K562 (cell line): ENCODE results near the gene IFI30. TPM values are rescaled to one million over a fixed set of nuclear protein-coding genes. Genes with fewer than 3 reads are reported as not detected.

Source experiments
- ETS1 ChIP-seq: conservative IDR thresholded peaks from 2 replicates; pipeline ENCODE4 v1.6.1; 2011; ENCODE audit warnings: low read depth, mild to moderate bottlenecking, low read length; ENCODE audit not compliant: control insufficient read depth
- REST ChIP-seq, 2 experiments: fragments of 450-650 bp; formaldehyde crosslinking in 1 of 2; IDR thresholded peaks; 2 replicates each; pipeline versions ENCODE4 v1.4.0 to v1.6.1; 2014 to 2020; ENCODE audit warnings: mild to moderate bottlenecking in 2 of 2, borderline replicate concordance in 1 of 2, low read depth in 1 of 2
- ZBTB5 ChIP-seq: fragments of 450-650 bp; IDR thresholded peaks from 2 replicates; pipeline ENCODE4 v1.6.1; 2017; ENCODE audit warnings: antibody characterized with exemption
- ZNF318 ChIP-seq, 2 experiments: fragments of 450-650 bp; IDR thresholded peaks; 2 replicates each; pipeline ENCODE4 v1.6.1; 2016; ENCODE audit warnings: mild to moderate bottlenecking in 2 of 2, borderline replicate concordance in 1 of 2, low read depth in 1 of 2, moderate library complexity in 1 of 2
- polyA plus RNA-seq, 8 experiments: library from polyadenylated mRNA; depleted of rRNA in 4 of 8; stranded (reverse) in 5 of 8; unstranded in 3 of 8; fragments of >200 nt; fragmentation: Nextera tagmentation in 2 of 8; fragmentation: Illumina TruSeq in 1 of 8; extraction: Ambion mirVana in 2 of 8; extraction: Trizol in 1 of 8; gene quantifications; 2 replicates each; pipeline versions ENCODE4 v1.2.1 to v1.2.3, GENCODE V29; 2011 to 2014; ENCODE audit warnings: inconsistent platforms in 1 of 8, missing spikeins in 1 of 8
- total RNA-seq, 7 experiments: library from RNA; depleted of rRNA in 6 of 7; stranded (reverse); fragments of >200 nt in 6 of 7; fragmentation: Illumina TruSeq in 2 of 7; extraction: Trizol in 2 of 7; gene quantifications; 2 replicates each; pipeline versions ENCODE4 v1.2.1 to v1.2.3, GENCODE V29; 2011 to 2021; ENCODE audit warnings: low replicate concordance in 1 of 7

Gene IFI30
- total and polyA plus RNA-seq, 9 of the 15 experiments (the other 6 are each of a cell fraction or from before 2014, with no cell fraction given): 63.7 to 430 (median 109) TPM

GRCh38 chr19:18152817-18153555 is 20.6 kb upstream of the IFI30 start, which contains the start of gene PIK3R2 (continued):
- TF ChIP-seq ZNF318 (IDR thresholded peaks at IDR 0.05; ENCODE audit: borderline replicate concordance in 1 of 2, low read depth in 1 of 2) (0 out of 4 replicates have a peak, but pooled peaks of 1 of the 2 experiments have one; percentile 32), ETS1 (peak; percentile 62; the same call in 1 of the 2 replicates), ZBTB5 (no peak), REST (IDR thresholded peaks at IDR 0.05; ENCODE audit: borderline replicate concordance) (peak; percentile 17), REST (CRISPR knock-in tag; IDR thresholded peaks at IDR 0.05; ENCODE audit: low read depth) (no peak)
